Psoas muscle (tissue), 8 donors: ENCODE data around the gene DOP1A. TPM values are rescaled to one million over a fixed set of nuclear protein-coding genes. Genes with fewer than 3 reads are reported as not detected.

ENCODE experiments used
- ATAC-seq, 4 donors: fragments of 200-7000 bp; cut with Tn5 transposase; one replicate each; pipeline ENCODE4 v1.9.1; 2020; ENCODE audit warnings: moderate library complexity in 3 of 4, mild to moderate bottlenecking in 2 of 4
- DNase-seq, 2 donors: peaks; one replicate each; pipeline ENCODE4 v3.0.0-alpha.2; 2020
- H3K27ac ChIP-seq: fragments of 200-600 bp; one replicate; pipeline ENCODE4 v1.8.0; 2022
- H3K27me3 ChIP-seq, 3 donors: fragments of 200-600 bp in 1 of 3; one replicate each; pipeline versions ENCODE4 v1.6.1 to v1.8.0; 2013 to 2022; ENCODE audit warnings: low read length in 2 of 3, mild to moderate bottlenecking in 2 of 3, moderate library complexity in 1 of 3; ENCODE audit not compliant: insufficient read depth in 3 of 3
- H3K36me3 ChIP-seq, 2 donors: fragments of 200-600 bp in 1 of 2; one replicate each; pipeline versions ENCODE4 v1.6.1 to v1.8.0; 2013 to 2022; ENCODE audit warnings: low read depth in 1 of 2, mild to moderate bottlenecking in 1 of 2, moderate library complexity in 1 of 2; ENCODE audit not compliant: insufficient read depth in 1 of 2
- H3K4me1 ChIP-seq: fragments of 200-600 bp; one replicate; pipeline ENCODE4 v1.8.0; 2022
- H3K4me3 ChIP-seq: fragments of 200-600 bp; one replicate; pipeline ENCODE4 v1.8.0; 2022; ENCODE audit warnings: mild to moderate bottlenecking
- H3K9me3 ChIP-seq: fragments of 200-600 bp; one replicate; pipeline ENCODE4 v1.8.0; 2022
- CTCF ChIP-seq: fragments of 200-600 bp; IDR thresholded peaks from one replicate; pipeline ENCODE4 v1.8.0; 2022; ENCODE audit warnings: antibody characterized with exemption
- intact Hi-C, 2 donors: fragments of 100-400 bp; cut with DNase I; formaldehyde crosslinking; loops; one replicate each; pipeline versions ENCODE4 v1.11.0 to v1.14.2; 2022
- polyA plus RNA-seq, 3 donors: library from polyadenylated mRNA; stranded (reverse); fragments of 200-250 nt; gene quantifications; one replicate each; pipeline ENCODE4 v1.2.3, GENCODE V29; 2013
- total RNA-seq, 4 donors: library from RNA; stranded (reverse); fragmentation: NEBNext Ultra II Directional in 2 of 4; extraction: Animal tissue kit (Norgen Biotek cat#: 25700) in 2 of 4; gene quantifications; one replicate each; pipeline versions ENCODE4 v1.2.1 to v1.2.4, GENCODE V29; 2021 to 2023
- donor health status: healthy with polysubstance abuse.
- donor health status: DM: no; HTN: no; CAD: no; lungs with moderate emphysema.
- donor health status: Bipolar disorder and iron deficiency.
- donor health status: healthy.
- donor health status: DM: yes; HTN: yes; CAD: no.
- donor health status: DM: no; HTN: no; CAD: no.
- donor health status: DM: no; HTN: no; CAD: no.
- donor health status: DM: yes; HTN: yes; CAD: no.

DOP1A gene
- total and polyA plus RNA-seq, 7 donors, result 2.1 to 14.0 (median 12.7) TPM

- no peaks in the 10 kb centered on the region for H3K9me3 ChIP-seq
- no peaks in the 10 kb centered on the region for H3K4me1 ChIP-seq
- no peak overlapping the region for H3K4me3 ChIP-seq
- DNase-seq (no peak), ATAC-seq (no peak)
- H3K27ac ChIP-seq, result no peak overlapping the region
- H3K36me3 ChIP-seq, result peaks cover 0 to 32% of the 10 kb centered on the region in 2 donors
- H3K27me3 ChIP-seq, result no peaks in the 10 kb centered on the region
- intact Hi-C loops, result no loop called here
- TF ChIP-seq CTCF, result no peak
Measured at GRCh38 chr6:83216806-83217205, 149.3 kb downstream of the DOP1A start.

Other genes with a start within 250 kb of the DOP1A start
- gene UBE3D, start 1.8 kb upstream of the DOP1A start, total RNA-seq, result 1 to 10 TPM; 2.0 to 3.0 (median 2.1) TPM
- 1 to 10 TPM; 1.9 to 3.8 (median 3.1) TPM for gene UBE3D, start 1.8 kb upstream of the DOP1A start, polyA plus RNA-seq
- 10 to 100 TPM; 12.5 to 15.5 (median 12.7) TPM for gene PGM3, start 125.6 kb downstream of the DOP1A start, total RNA-seq
- 10 to 100 TPM in 1 of 3 donors, 1 to 10 TPM in 2; 6.5 to 18.0 (median 9.2) TPM for gene PGM3, start 125.6 kb downstream of the DOP1A start, polyA plus RNA-seq
- gene RWDD2A, start 125.7 kb downstream of the DOP1A start, total RNA-seq, result 1 to 10 TPM; 1.7 to 2.3 (median 2.1) TPM
- gene RWDD2A, start 125.7 kb downstream of the DOP1A start, polyA plus RNA-seq, result 1 to 10 TPM; 1.3 to 2.6 (median 2.0) TPM